BLaER1 (cell line): ENCODE measurements around the gene HIVEP2.

Source experiments
- H3K27ac ChIP-seq: shearing (Covaris generic); formaldehyde crosslinking; 2 replicates; pipeline ENCODE4 v1.8.1; 2022
- H3K27me3 ChIP-seq: shearing (Covaris generic); formaldehyde crosslinking; 2 replicates; pipeline ENCODE4 v1.8.1; 2022
- H3K36me3 ChIP-seq: shearing (Covaris generic); formaldehyde crosslinking; 2 replicates; pipeline ENCODE4 v1.8.1; 2022
- H3K4me1 ChIP-seq: shearing (Covaris generic); formaldehyde crosslinking; 2 replicates; pipeline ENCODE4 v1.8.1; 2022
- H3K4me2 ChIP-seq: shearing (Covaris generic); formaldehyde crosslinking; 2 replicates; pipeline ENCODE4 v1.8.1; 2022
- H3K4me3 ChIP-seq: shearing (Covaris generic); formaldehyde crosslinking; 2 replicates; pipeline ENCODE4 v1.8.1; 2022
- H3K9ac ChIP-seq: shearing (Covaris generic); formaldehyde crosslinking; 2 replicates; pipeline ENCODE4 v1.8.1; 2022
- H3K9me3 ChIP-seq: shearing (Covaris generic); formaldehyde crosslinking; 2 replicates; pipeline ENCODE4 v1.8.1; 2022
- H4K20me1 ChIP-seq: shearing (Covaris generic); formaldehyde crosslinking; 2 replicates; pipeline ENCODE4 v1.8.1; 2022
- Cebpa-rat ChIP-seq: shearing (Covaris generic); IDR thresholded peaks from 2 replicates; pipeline ENCODE4 v1.8.1; 2022

Gene HIVEP2

GRCh38 chr6:142764311-142764710, 180.7 kb downstream of the HIVEP2 start:
- H3K27ac ChIP-seq: no peak overlapping the region

GRCh38 chr6:142763205-142763604, 181.8 kb downstream of the HIVEP2 start:
- Histone ChIP-seq H3K27me3 (no peaks in the 10 kb centered on the region), H3K36me3 (peaks cover 81% of the 10 kb centered on the region), H3K9me3 (no peaks in the 10 kb centered on the region), H3K27ac (no peak overlapping the region), H3K9ac (no peak overlapping the region), H3K4me2 (no peak overlapping the region), H3K4me3 (no peak overlapping the region), H4K20me1 (peaks cover 23% of the 10 kb centered on the region; the same call in 1 of the 2 replicates), H3K4me1 (peaks cover 6% of the 10 kb centered on the region; the same call in 1 of the 2 replicates)
- no peak for TF ChIP-seq Cebpa-rat

More at GRCh38 chr6:142764311-142764710, 180.7 kb downstream of the HIVEP2 start:
- H4K20me1 ChIP-seq: peaks cover 20% of the 10 kb centered on the region
- no peak overlapping the region for H3K4me2 ChIP-seq
- peaks cover 78% of the 10 kb centered on the region for H3K36me3 ChIP-seq
- no peak overlapping the region for H3K4me3 ChIP-seq
- H3K9ac ChIP-seq: no peak overlapping the region
- no peaks in the 10 kb centered on the region for H3K27me3 ChIP-seq
- no peaks in the 10 kb centered on the region for H3K9me3 ChIP-seq
- H3K4me1 ChIP-seq: peaks cover 6% of the 10 kb centered on the region; the same call in 1 of the 2 replicates
- TF ChIP-seq Cebpa-rat: no peak

- Histone ChIP-seq H3K9me3 (no peaks in the 10 kb centered on the region), H3K36me3 (peaks cover 82% of the 10 kb centered on the region), H3K27me3 (no peaks in the 10 kb centered on the region), H3K4me1 (peaks cover 6% of the 10 kb centered on the region; the same call in 1 of the 2 replicates), H3K4me3 (no peak overlapping the region), H3K4me2 (no peak overlapping the region), H4K20me1 (peaks cover 28% of the 10 kb centered on the region; the same call in 1 of the 2 replicates), H3K9ac (no peak overlapping the region), H3K27ac (no peak overlapping the region)
- no peak for TF ChIP-seq Cebpa-rat
These were observed 183.2 kb downstream of the HIVEP2 start for GRCh38 chr6:142761756-142762155.

- no peak for TF ChIP-seq Cebpa-rat
- peaks cover 6% of the 10 kb centered on the region; the same call in 1 of the 2 replicates for H3K4me1 ChIP-seq
- no peaks in the 10 kb centered on the region for H3K27me3 ChIP-seq
- no peak overlapping the region for H3K4me2 ChIP-seq
- H3K9ac ChIP-seq: no peak overlapping the region
- no peak overlapping the region for H3K4me3 ChIP-seq
- H3K27ac ChIP-seq: no peak overlapping the region
- peaks cover 44% of the 10 kb centered on the region; the same call in 1 of the 2 replicates for H4K20me1 ChIP-seq
- H3K36me3 ChIP-seq: peaks cover 94% of the 10 kb centered on the region
- no peaks in the 10 kb centered on the region for H3K9me3 ChIP-seq
These were observed 184.8 kb downstream of the HIVEP2 start for GRCh38 chr6:142760152-142760551.

- Histone ChIP-seq H3K27me3 (no peaks in the 10 kb centered on the region), H3K4me3 (no peak overlapping the region), H4K20me1 (peaks cover 49% of the 10 kb centered on the region; the same call in 1 of the 2 replicates), H3K9me3 (no peaks in the 10 kb centered on the region), H3K27ac (no peak overlapping the region), H3K36me3 (peaks cover 91% of the 10 kb centered on the region), H3K4me2 (no peak overlapping the region), H3K9ac (no peak overlapping the region), H3K4me1 (peaks cover 6% of the 10 kb centered on the region; the same call in 1 of the 2 replicates)
- no peak for TF ChIP-seq Cebpa-rat
These were observed 186.3 kb downstream of the HIVEP2 start for GRCh38 chr6:142758629-142759025.

- Histone ChIP-seq H3K36me3 (peaks cover 91% of the 10 kb centered on the region), H3K27me3 (no peaks in the 10 kb centered on the region; the same call in 1 of the 2 replicates), H3K27ac (no peak overlapping the region), H3K4me1 (peaks cover 6% of the 10 kb centered on the region; the same call in 1 of the 2 replicates), H3K9ac (no peak overlapping the region), H3K9me3 (no peaks in the 10 kb centered on the region), H3K4me2 (no peak overlapping the region), H3K4me3 (no peak overlapping the region), H4K20me1 (peaks cover 55% of the 10 kb centered on the region; the same call in 1 of the 2 replicates)
- no peak for TF ChIP-seq Cebpa-rat
These were observed 186.9 kb downstream of the HIVEP2 start for GRCh38 chr6:142757852-142758628.

- H3K4me3 ChIP-seq: no peak overlapping the region
- no peaks in the 10 kb centered on the region for H3K4me1 ChIP-seq
- no peak overlapping the region for H3K9ac ChIP-seq
- peaks cover 62% of the 10 kb centered on the region; the same call in 1 of the 2 replicates for H4K20me1 ChIP-seq
- no peak for TF ChIP-seq Cebpa-rat
- no peak overlapping the region for H3K4me2 ChIP-seq
- H3K27me3 ChIP-seq: no peaks in the 10 kb centered on the region; the same call in 1 of the 2 replicates
- peaks cover 86% of the 10 kb centered on the region for H3K36me3 ChIP-seq
- no peaks in the 10 kb centered on the region for H3K9me3 ChIP-seq
- no peak overlapping the region for H3K27ac ChIP-seq
These were observed 188.8 kb downstream of the HIVEP2 start for GRCh38 chr6:142756215-142756630.

GRCh38 chr6:142753196-142753595, 191.8 kb downstream of the HIVEP2 start:
- Histone ChIP-seq H3K4me3 (no peak overlapping the region), H4K20me1 (peaks cover 40% of the 10 kb centered on the region; the same call in 1 of the 2 replicates), H3K9ac (no peak overlapping the region), H3K36me3 (peaks cover 56% of the 10 kb centered on the region), H3K27ac (no peak overlapping the region), H3K27me3 (no peaks in the 10 kb centered on the region; the same call in 1 of the 2 replicates), H3K4me2 (no peak overlapping the region), H3K9me3 (no peaks in the 10 kb centered on the region), H3K4me1 (peaks cover 6% of the 10 kb centered on the region; the same call in 1 of the 2 replicates)
- no peak for TF ChIP-seq Cebpa-rat

- Histone ChIP-seq H4K20me1 (peaks cover 34% of the 10 kb centered on the region; the same call in 1 of the 2 replicates), H3K4me2 (no peak overlapping the region), H3K27me3 (no peaks in the 10 kb centered on the region; the same call in 1 of the 2 replicates), H3K9me3 (no peaks in the 10 kb centered on the region), H3K27ac (no peak overlapping the region), H3K9ac (no peak overlapping the region), H3K36me3 (peaks cover 48% of the 10 kb centered on the region), H3K4me1 (peaks cover 6% of the 10 kb centered on the region; the same call in 1 of the 2 replicates), H3K4me3 (no peak overlapping the region)
- TF ChIP-seq Cebpa-rat: no peak
These were observed 192.6 kb downstream of the HIVEP2 start for GRCh38 chr6:142752348-142752747.

- Histone ChIP-seq H3K9me3 (no peaks in the 10 kb centered on the region), H3K4me1 (peaks cover 6% of the 10 kb centered on the region; the same call in 1 of the 2 replicates)
These were observed 193.5 kb downstream of the HIVEP2 start for GRCh38 chr6:142751452-142751851.

More at GRCh38 chr6:142751452-142751851, 193.5 kb downstream of the HIVEP2 start:
- Histone ChIP-seq H3K4me2 (no peak overlapping the region), H3K27ac (no peak overlapping the region), H3K36me3 (peaks cover 39% of the 10 kb centered on the region), H3K4me3 (no peak overlapping the region), H4K20me1 (peaks cover 32% of the 10 kb centered on the region; the same call in 1 of the 2 replicates), H3K9ac (no peak overlapping the region), H3K27me3 (no peaks in the 10 kb centered on the region; the same call in 1 of the 2 replicates)
- TF ChIP-seq Cebpa-rat: no peak
